GM21825 (cell line): ENCODE data around the gene LCA5L.
"Not testable (repeated sequence)": the region's sequence is repeated elsewhere in the genome, so short reads cannot be mapped to it uniquely, and the experiment has no call there.

ENCODE experiments used
- ATAC-seq: cut with Tn5 transposase; IDR thresholded peaks from one replicate; pipeline ENCODE4 v1.9.1; 2021; ENCODE audit warnings: mild to moderate bottlenecking, moderate library complexity; ENCODE audit not compliant: unreplicated experiment

LCA5L gene

DNA sequence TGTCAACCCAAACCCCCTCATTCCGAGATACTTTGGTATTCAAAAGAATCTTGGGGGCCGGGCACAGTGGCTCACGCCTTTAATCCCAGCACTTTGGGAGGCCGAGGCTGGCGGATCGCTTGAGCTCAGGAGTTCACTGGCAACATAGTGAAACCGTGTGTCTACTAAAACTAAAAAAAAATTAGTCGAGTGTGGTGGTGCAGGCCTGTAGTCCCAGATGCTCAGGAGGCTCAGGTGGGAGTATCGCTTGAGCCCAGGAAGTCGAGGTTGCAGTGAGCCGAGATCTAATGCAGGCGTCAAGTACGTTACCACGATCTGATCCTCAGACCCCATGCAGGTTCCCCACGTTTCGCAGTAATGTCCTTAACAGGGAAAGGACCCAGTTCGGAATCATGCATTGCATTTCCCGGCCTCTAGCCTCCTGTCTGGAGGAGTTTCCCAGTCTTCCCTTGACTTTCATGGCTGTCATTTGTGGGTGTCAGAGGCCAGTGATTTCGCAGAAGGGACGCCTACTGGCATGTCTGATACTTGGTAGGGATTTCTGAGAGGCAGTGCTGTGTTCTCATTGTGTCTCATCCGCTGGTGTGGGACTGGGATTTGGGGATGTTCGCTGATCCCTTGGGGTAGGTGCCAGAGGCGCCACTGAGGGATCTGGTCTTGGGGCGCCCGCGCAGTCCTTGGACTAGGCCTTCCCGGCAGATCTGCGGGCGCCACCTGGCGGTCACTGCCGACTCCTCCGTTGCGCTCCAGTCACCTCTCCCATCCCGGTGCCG lies 57.4 kb downstream of the LCA5L start:
- ATAC-seq = peak; percentile 79

GRCh38 chr21:39387461-39388037 lies 58.0 kb downstream of the LCA5L start:
- ATAC-seq = peak; percentile 33

DNA sequence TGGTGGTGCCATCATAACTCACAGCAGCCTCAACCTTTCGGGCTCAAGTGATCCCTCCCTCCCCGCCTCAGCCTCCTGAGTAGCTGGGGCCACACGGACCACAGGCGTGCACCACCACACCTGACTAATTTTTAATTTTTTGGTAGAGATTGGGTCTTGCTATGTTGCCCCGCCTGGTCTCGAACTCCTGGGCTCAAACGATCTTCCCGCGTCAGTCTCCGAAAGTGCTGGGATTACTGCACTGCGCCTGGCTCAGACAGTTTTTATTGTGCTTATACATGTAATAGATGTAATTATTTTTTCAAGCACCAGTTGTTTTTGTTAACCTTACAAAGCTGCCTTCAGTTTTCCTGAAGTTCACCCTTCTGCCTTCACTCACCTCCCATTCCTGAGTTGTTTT lies 58.7 kb downstream of the LCA5L start:
- ATAC-seq = no peak

DNA sequence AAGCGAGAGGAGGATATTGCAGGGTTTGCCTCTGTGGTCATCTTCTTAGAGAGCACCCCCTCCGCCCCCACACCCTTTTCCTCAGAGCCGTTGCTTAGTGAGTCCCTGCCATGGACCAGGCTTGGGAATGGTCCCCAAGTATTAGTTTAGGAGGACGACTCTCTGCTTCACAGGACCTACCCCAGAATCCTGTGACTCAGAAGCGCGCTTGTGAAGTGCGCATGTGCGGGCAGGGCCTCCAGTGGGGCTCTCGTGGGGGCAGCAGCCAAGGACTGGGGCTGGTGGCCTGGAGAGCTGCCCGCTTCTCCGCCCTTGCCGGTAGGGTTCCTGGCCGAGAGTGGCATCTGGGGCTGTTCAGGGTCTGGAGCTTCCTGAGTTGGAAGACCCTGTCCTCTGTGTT lies 59.4 kb downstream of the LCA5L start:
- ATAC-seq = no peak

- ATAC-seq = peak; percentile 29
Measured at GRCh38 chr21:39385299-39386145, 60.1 kb downstream of the LCA5L start.

GRCh38 chr21:39384674-39385298 lies 60.8 kb downstream of the LCA5L start:
- no peak for ATAC-seq

DNA sequence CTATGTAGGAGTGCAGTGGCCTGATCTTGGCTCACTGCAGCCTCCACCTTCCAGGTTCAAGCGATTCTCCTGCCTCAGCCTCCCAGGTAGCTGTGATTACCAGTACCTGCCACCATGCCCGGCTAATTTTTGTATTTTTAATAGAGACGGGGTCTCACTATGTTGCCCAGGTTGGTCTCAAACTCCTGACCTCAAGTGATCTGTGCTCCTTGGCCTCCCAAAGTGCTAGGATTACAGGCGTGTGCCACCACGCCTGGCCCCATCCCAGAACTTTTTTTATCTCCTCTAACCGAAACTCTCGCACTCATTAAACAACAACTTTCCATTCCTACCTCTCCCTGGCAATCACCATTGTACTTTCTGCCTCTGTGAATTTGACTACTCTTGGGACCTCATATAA lies 63.5 kb downstream of the LCA5L start:
- ATAC-seq = not testable (repeated sequence)

GRCh38 chr21:39381009-39381408 lies 64.6 kb downstream of the LCA5L start:
- ATAC-seq = no peak

DNA sequence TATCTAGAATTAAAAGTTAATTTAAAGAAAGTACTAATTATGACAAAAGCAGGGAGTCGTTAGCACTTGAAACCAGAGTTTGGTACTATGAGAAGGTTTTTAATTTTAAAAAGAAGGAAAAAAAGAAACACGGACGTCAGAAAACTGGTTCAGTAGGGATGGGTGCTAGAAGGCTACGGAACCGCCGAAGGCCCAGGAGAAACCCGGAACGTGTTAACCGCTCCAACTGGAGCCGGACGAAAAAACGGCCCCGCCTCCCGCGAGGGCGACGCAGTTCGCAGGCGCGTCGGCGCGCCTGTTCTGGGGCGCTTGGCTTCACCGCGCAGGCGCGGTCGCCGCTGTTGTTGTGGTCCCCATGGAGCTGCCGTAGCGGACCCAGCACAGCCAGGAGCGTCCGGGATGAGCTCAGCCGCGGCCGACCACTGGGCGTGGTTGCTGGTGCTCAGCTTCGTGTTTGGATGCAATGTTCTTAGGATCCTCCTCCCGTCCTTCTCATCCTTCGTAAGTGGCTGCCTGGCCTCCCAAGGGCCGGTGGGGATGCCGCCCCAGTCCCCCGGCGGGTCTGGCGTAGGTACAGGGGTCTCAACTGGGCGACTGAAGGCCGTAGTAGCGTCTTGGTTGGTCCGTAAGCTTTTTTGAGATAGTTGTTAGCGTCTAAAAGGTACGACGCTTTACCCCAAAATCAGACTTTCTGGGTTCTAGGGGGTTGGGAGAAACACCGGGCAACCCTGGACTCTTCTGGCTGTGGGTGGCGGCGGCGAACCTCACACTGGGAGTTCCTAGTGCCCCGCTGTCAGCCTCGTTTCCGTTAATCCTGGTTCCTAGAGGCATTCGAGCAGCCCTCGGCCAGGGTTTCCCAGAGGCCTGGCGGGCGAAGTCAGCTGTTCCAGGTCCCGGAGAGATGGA lies 65.3 kb downstream of the LCA5L start:
- ATAC-seq = peak; percentile 93

GRCh38 chr21:39377444-39378050 lies 68.0 kb downstream of the LCA5L start:
- no peak for ATAC-seq

- no peak for ATAC-seq
Measured at GRCh38 chr21:39375446-39375845, 70.1 kb downstream of the LCA5L start.

DNA sequence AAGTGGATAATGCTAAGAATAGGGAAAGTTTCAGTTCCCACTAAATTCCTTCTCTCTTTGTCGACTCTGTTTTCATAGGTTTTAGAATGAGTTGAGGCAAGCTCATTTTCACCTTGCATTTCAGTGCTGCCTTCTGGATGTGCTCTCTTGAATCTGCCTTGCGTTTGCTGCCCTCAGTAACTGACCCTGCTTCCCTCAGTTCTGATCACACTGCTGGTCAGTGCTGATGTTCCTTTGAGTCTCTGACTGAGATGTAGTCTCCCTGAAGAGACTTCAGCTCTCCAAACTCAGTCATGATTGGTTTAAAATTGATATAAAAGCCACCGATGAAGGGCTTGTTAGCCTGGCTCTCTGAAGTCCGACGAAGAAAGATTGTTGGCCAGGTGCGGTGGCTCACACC lies 71.5 kb downstream of the LCA5L start:
- no peak for ATAC-seq

GRCh38 chr21:39373634-39374033 lies 71.9 kb downstream of the LCA5L start:
- peak; percentile 52 for ATAC-seq

GRCh38 chr21:39369896-39370288 lies 75.7 kb downstream of the LCA5L start:
- ATAC-seq = not testable (repeated sequence)

DNA sequence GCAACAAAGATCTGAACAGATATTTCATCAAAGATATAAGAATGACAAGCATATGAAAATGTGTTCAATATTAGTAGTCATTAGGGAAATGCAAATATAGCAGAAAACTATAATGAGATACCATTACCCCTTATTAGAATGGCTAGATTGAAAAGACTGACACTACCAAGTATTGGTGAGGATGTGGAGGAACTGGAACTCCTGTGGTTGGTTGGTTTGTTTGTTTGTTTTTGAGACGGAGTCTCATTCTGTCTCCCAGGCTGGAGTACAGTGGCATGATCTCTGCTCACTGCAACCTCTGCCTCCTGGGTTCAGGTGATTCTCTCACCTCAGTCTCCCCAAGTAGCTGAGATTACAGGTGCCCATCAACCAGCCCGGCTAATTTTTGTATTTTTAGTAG lies 77.8 kb downstream of the LCA5L start:
- ATAC-seq = no peak

DNA sequence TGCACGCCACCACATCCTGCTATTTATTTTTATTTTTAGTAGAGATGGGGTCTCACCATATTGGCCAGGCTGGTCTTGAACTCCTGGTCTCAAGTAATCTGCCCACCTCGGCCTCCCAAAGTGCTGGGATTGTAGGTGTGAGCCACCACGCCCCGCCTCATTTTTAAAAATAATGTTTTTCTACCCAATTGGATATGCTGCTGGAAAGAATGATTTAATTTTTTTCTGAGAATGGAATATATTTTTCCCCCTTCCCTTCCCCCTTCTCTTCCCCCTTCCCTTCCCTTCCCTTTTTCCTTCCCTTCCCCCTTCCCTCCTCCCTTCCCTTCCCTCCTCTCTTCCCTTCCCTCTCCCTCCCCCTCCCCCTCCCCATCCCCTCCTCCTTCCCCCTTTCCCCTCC lies 79.0 kb downstream of the LCA5L start:
- no peak for ATAC-seq

GRCh38 chr21:39364949-39365348 lies 80.6 kb downstream of the LCA5L start:
- no peak for ATAC-seq

DNA sequence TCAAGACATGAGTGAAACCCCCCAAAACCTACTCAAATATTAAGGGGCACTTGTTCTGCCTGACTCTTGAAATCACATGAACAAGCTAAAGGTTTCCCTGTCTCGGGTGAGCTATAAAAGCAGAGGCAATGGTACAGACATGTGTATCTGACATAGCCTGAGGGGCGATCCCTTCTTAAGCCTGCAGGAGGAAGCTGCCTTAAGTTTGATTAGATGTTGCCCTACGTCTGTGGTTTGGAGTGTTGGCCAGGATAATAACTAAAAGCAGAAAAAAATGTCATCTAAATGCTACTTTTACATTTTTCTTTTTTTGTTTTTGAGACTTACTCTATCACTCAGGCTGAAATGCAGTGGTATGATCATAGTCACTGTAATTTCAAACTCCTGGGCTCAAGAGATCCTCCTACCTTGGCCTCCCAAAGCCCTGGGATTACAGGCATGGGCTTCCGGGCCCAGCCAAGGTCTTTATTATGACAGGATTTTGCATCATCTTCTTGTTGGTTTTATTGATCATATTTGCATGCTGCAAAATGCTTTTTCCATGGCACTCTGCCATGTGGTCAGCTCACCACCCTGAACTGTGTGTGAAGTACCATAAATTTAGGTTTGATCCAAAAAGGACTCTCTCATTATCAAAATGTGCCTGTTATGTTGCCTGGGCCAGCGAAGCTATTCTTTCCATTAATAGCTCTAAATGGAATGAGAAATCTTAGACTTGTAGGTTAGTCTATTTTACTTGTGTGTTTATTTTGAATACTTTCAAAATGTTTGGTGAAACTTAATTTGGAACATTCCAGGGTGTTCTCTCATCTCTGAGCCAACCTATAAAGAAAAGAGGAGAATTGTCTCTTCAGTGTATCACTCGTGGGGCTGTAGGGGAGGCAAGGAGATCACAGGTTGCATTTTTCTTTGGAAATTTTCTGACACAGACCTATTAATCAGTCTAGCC lies 81.7 kb downstream of the LCA5L start:
- no peak for ATAC-seq

DNA sequence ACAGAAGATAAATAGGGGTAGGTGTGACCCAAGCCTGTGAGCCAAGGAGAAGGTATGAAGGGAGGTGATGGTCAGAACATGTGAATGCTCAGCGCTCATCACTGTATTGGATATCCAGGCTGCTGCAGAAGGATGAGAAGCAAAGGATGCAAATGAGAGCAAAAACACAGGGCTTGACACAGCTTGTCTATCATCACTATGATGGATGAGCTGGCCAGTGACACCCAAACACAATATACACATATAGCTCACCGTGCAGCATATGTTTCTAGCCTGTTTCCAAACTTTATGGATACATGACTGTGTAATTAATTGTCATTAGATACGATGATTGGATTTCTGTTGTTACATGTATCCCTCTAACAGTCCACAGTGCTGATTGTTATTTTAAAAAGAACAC lies 82.8 kb downstream of the LCA5L start:
- no peak for ATAC-seq
